ENCODE measurements around the gene MACROH2A2. TPM values are rescaled to one million over a fixed set of nuclear protein-coding genes. Genes with fewer than 3 reads are reported as not detected.
A peak's percentile ranks its signal among the peaks of the same experiment; 100 is the strongest.

Gene MACROH2A2
- total and polyA plus RNA-seq, 2 of the 4 experiments (the other 2 are of a cell fraction) = 16.1 to 17.4 TPM

GRCh38 chr10:70145666-70146488, 93.2 kb downstream of the MACROH2A2 start:
- POLR2A ChIA-PET (ENCODE audit: unreplicated experiment) = interaction anchor here (0.6 to 1.4 kb wide), 2 partner anchors 24 to 1595 kb away, joined by 3 to 13 read pairs; partner anchors contain the start of gene SAR1A
- peak overlapping the region; percentile 63 for H3K4me2 ChIP-seq (ENCODE audit: low read depth, low read length)
- CTCF ChIA-PET = interaction anchor here (0.6 to 2.1 kb wide), 21 partner anchors 10 to 259 kb away, joined by 3 to 9 read pairs (median 4); partner anchors contain the start of genes EIF4EBP2 and SAR1A
- peak overlapping the region; percentile 77 for H3K4ac ChIP-seq (ENCODE audit: low read depth, low read length)
- H4K91ac ChIP-seq (ENCODE audit: insufficient read depth, low read depth, low read length) = peak overlapping the region; percentile 45
- intact Hi-C loops (cut with micrococcal nuclease) (loop anchor here (1.0 to 10.0 kb wide), 3 partner anchors 171 to 341 kb away; partner anchors contain the start of gene COL13A1), dilution Hi-C loops (cut with HindIII; ENCODE audit: low sequenced_read_pairs, unreplicated experiment) (no loop called here), in situ Hi-C loops (cut with MboI; ENCODE audit: low sequenced_read_pairs) (no loop called here)
- H2AK5ac ChIP-seq (ENCODE audit: low read depth, low read length) = peak overlapping the region; percentile 31
- peak; percentile 94; the same call in 1 of the 2 replicates for TF ChIP-seq MXI1 (IDR thresholded peaks at IDR 0.05; ENCODE audit: borderline replicate concordance, low read depth, low read length)
- peak; percentile 21; the same call in 1 of the 2 replicates for TF ChIP-seq RAD21 (IDR thresholded peaks at IDR 0.05; ENCODE audit: low read length)
- TF ChIP-seq CTCF (conservative IDR thresholded peaks at IDR 0.05; ENCODE audit: low read depth, low read length) = peak; percentile 58
- TF ChIP-seq CHD1 (IDR thresholded peaks at IDR 0.05; ENCODE audit: low read depth, low read length) = no peak
- TF ChIP-seq RFX5 (IDR thresholded peaks at IDR 0.05; ENCODE audit: low read depth, low read length) = no peak
- no peak for TF ChIP-seq CEBPB (IDR thresholded peaks at IDR 0.05; ENCODE audit: low read depth, low read length)
- TF ChIP-seq BHLHE40 (IDR thresholded peaks at IDR 0.05; ENCODE audit: low read depth, low read length) = peak; percentile 21; the same call in 1 of the 2 replicates
- H2AFZ ChIP-seq (replicated peaks; ENCODE audit: low read length, poor library complexity) = peak overlapping the region; percentile 98
- H3K4me3 ChIP-seq (ENCODE audit: insufficient read depth, low read depth, low read length) = peak overlapping the region; percentile 49
- no peaks in the 10 kb centered on the region for H3K9me3 ChIP-seq (ENCODE audit: control insufficient read depth, insufficient read depth, low read length)
- H3K18ac ChIP-seq (ENCODE audit: low read depth, low read length) = peak overlapping the region; percentile 19; the same call in 1 of the 2 replicates
- H4K8ac ChIP-seq (ENCODE audit: low read depth in 2 of 2, low read length in 2 of 2) = peak overlapping the region; percentile 55 to 82; a peak in 3 of 4 replicates
- no TSS peak for BruUV-seq (replicated peaks)
- no peaks in the 10 kb centered on the region for H3K27me3 ChIP-seq (ENCODE audit: control insufficient read depth, insufficient read depth, low read length)
- peak overlapping the region; percentile 78 for H3K23ac ChIP-seq (ENCODE audit: low read depth, low read length)
- H4K20me1 ChIP-seq (ENCODE audit: insufficient read depth, low read length) = peaks cover 50% of the 10 kb centered on the region
- no peak overlapping the region for H2BK15ac ChIP-seq (ENCODE audit: low read depth, low read length)
- H3K9ac ChIP-seq (ENCODE audit: low read depth, low read length) = peak overlapping the region; percentile 68
- H3K56ac ChIP-seq (ENCODE audit: extremely low read depth, insufficient read depth, low read length) = 0 out of 2 replicates have a peak overlapping the region, but pooled peaks have one; percentile 38
- H4K5ac ChIP-seq (ENCODE audit: low read depth, low read length) = peak overlapping the region; percentile 19; the same call in 1 of the 2 replicates
- peak overlapping the region; percentile 40; the same call in 1 of the 2 replicates for H3K14ac ChIP-seq (replicated peaks; ENCODE audit: low read depth, low read length)
- no peak overlapping the region for H2BK20ac ChIP-seq (ENCODE audit: low read depth, low read length)
- peaks cover 35 to 63% of the 10 kb centered on the region in 2 experiments for H3K79me1 ChIP-seq (ENCODE audit: low read depth in 1 of 2, low read length in 2 of 2)
- H2BK5ac ChIP-seq (ENCODE audit: low read depth, low read length, poor library complexity, severe bottlenecking) = peak overlapping the region; percentile 39
- peak overlapping the region; percentile 94 for H2AK9ac ChIP-seq (replicated peaks; ENCODE audit: low read depth, low read length, poor library complexity)
- H2BK120ac ChIP-seq (ENCODE audit: low read depth, low read length) = peak overlapping the region; percentile 49
- peak; percentile 54 for DNase-seq
- peak; percentile 53 for ATAC-seq (ENCODE audit: low read depth)
- peaks cover 13% of the 10 kb centered on the region for H3K36me3 ChIP-seq (ENCODE audit: control insufficient read depth, insufficient read depth, low read length)
- peak overlapping the region; percentile 64 for H3K27ac ChIP-seq (ENCODE audit: insufficient read depth, low read length)
- H3K4me1 ChIP-seq (ENCODE audit: control insufficient read depth, insufficient read depth, low read length) = peaks cover 11% of the 10 kb centered on the region
- H3K9me1 ChIP-seq (ENCODE audit: insufficient read depth, low read length) = peaks cover 13% of the 10 kb centered on the region; the same call in 1 of the 2 replicates
- WGBS, 2 experiments (ENCODE audit: extremely low coverage in 2 of 2, insufficient read length in 1 of 2) = 0% methylated on average over 45 of the region's 98 CpGs; no CpG with 5 or more reads in 1 of the 2 experiments
